NCI-H774 (cell line): ENCODE data around the gene PRKCD.

ENCODE experiments used
- DNase-seq: peaks from one replicate; lab custom pipeline; 2025; lab: John Stamatoyannopoulos, UW

The PRKCD gene

GRCh38 chr3:53155760-53156159 lies 5.2 kb upstream of the PRKCD start:
- no peak for DNase-seq

- DNase-seq: no peak
Observed at GRCh38 chr3:53156368-53156834, 4.6 kb upstream of the PRKCD start.

GRCh38 chr3:53157974-53158580 lies 2.9 kb upstream of the PRKCD start:
- no peak for DNase-seq

DNA sequence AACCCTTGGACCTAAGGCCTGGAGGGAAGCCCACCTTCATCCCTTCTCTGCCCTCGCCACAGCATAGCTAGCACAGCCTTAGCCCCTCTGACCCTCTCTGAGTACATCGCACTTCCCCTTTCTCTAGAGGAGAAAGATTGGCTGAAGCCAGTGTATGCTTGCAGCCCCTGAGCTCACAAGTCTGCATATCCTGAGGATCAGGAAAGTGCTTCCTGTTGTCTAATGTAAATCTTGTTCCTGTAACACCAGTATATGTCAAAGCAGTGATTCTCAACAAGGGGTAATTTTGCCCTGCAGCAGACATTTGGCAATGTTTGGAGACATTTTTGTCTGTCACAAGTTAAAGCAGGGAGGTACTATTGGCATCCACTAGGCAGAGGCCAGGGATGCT lies 2.2 kb upstream of the PRKCD start:
- DNase-seq: no peak

- no peak for DNase-seq
Observed at GRCh38 chr3:53159156-53160060, 1.6 kb upstream of the PRKCD start.

DNA sequence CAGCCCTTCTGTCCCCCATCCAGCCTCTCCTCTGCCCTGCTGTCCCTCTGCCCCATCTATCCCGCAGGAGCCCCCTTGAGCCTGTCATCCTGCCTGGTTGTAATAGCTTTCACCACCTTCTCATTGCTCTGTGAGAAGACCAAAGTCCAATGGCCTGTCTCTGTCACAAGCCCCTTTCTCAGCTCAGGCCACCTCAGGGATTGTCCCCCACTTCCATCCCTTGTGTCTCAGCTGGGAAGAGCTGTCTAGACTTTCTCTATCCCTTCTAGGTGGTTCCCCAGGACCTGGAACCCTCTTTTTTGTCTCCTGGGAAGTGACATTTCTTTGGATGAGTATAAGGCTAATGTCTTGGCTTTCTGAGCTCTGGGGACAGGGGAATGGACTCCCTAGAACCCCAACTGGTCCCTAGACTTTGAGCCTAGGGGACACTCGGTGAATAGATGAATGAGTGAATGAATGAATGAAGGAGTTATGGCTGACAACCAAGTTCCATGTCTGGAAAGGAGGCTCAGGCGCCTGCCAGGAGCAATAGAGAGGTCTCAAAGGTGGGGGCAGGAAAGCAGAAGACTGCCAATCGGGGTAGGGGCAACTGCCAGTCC lies 849 bp upstream of the PRKCD start:
- no peak for DNase-seq

DNA sequence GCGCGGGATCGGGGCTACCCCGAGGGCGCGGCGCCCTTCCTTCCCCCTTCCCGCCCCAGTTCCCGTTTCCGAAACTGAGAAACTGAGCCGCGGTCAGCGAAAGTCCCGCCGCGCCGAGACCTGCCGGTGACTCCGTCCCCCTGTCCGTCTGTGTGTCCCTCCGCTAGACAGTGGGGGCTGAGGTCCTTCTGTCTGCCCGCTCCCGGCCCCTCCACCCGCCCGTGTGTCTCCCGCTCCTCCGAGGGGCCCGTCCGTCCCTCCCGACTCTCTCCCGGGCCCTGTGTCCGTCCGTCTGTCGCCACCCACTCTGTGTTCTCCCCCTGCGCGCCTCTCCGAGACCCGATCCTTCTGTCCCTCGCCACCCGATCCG lies 426 bp downstream of the PRKCD start:
- DNase-seq: no peak

- DNase-seq: no peak
Observed at GRCh38 chr3:53161820-53162671, 1.0 kb downstream of the PRKCD start.

DNA sequence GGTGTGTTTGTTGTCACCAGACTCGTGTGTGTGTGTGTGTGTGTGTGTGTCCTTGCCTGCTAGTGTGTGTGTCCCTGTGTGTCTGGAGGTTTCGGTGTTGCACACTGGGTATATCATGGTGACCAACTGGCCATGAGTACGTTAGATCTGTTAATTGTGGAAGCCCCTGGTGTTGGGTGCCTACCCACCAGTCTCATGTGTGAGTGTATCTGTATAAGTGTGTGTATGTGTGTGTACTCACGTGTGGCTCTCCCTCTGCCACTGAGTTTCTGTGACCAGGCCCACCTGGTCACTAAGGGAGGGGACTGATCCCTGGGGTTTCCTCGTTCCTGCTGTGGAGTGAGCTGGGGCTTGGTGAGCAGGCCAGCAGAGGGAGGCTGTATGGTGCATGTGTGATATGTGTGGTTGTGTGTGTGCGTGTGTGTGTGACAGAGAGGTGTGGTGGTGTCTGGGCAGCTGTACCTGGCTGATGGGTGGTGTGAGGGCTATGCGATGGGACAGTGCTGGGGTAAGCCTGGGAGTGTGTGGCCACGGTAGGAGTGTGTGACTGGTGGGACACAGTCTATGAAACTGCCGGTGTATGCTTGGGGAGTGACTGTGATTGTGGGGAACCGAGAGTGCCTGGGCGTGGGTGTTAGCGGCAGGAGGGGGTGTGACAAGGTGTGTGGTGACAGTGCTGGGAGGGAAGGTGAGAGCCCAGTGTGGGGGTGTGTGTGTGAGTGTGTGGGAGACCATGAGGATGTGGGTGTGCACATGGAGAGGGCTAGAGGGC lies 1.8 kb downstream of the PRKCD start:
- no peak for DNase-seq

- DNase-seq: no peak
Observed at GRCh38 chr3:53163444-53164387, 2.7 kb downstream of the PRKCD start.

GRCh38 chr3:53164911-53165310 lies 3.9 kb downstream of the PRKCD start:
- no peak for DNase-seq

GRCh38 chr3:53166206-53166605 lies 5.2 kb downstream of the PRKCD start:
- DNase-seq: no peak

DNA sequence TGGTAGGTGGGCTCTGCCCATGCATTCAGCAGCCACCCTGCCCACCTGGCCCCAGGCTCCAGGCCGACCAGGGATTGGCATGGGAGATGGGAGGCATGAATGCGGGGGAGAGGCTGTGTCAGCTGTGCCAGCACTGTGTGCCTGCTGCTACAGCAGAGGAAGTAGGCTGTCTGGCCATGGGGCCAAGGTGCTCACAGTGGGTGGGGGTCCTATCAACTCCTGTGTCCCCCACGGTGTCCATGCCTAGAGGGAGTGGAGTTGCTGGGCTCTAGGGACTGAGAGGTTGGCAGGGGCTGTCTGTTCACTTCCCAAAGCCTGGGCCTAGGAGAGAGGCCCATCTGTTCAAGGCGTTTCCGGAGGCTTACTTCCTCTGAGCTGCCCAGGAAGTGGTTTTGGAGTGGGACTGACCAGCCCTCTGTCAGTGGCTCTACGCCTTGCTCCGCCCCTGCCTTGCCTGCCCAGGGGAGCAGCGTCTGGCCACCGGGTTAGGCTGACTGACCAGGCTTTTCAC lies 5.8 kb downstream of the PRKCD start:
- no peak for DNase-seq

DNA sequence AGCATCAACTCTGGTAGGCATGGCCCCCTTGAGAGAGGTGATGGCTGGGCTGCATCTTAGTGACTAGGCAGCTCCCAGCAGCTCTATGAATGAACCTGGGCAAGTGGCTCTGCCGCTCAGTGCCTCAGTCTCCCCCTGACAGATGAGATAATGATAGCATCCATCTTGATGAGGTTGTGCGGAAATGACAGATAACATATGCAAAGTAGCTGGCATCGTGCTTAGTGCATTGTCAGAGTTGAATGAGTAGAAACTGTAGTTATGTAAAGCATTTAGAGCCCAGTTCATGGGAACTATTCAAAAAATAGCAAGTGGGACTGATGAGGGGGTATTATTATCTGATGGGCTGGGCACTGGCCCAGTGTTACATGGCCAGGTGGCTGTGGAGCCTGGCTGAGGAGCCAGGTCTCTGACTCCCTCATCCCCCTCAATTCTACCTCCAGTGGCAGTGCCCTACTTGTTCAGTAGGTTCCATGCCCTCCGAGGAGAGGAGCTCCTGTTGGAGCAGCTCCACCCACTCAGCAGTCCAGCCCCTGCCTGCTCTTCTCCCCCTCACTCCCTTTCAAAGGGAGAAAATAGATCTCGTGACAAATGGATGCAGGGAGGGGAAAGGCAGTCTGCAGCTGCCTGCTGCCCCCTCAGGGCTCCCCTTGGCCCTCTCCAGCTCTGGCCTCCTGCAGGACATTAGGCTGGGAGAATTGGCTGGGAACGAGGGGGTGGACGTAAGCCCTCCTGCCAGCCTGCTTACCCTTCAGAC lies 6.6 kb downstream of the PRKCD start:
- no peak for DNase-seq

- DNase-seq: no peak
Observed at GRCh38 chr3:53168175-53168923, 7.3 kb downstream of the PRKCD start.

GRCh38 chr3:53169045-53169831 lies 8.2 kb downstream of the PRKCD start:
- no peak for DNase-seq

- no peak for DNase-seq
Observed at GRCh38 chr3:53169832-53170324, 8.9 kb downstream of the PRKCD start.
